SH-SY5Y (cell line): ENCODE data around the gene CHRD.

Experiments
- GATA2 ChIP-seq: IDR thresholded peaks from 2 replicates; pipeline ENCODE4 v1.6.1; 2011; ENCODE audit warnings: mild to moderate bottlenecking, low read depth, low read length
- GATA3 ChIP-seq: IDR thresholded peaks from 2 replicates; pipeline ENCODE4 v1.6.1; 2011; ENCODE audit warnings: low read depth, mild to moderate bottlenecking, low read length, moderate library complexity

GRCh38 chr3:184377882-184378445 lies 1.9 kb upstream of the CHRD start, which contains the start of gene THPO:
- TF ChIP-seq GATA3: no peak
- no peak for TF ChIP-seq GATA2
